Kidney epithelial cell (primary cell): ENCODE results near the gene ST8SIA1. TPM values are rescaled to one million over a fixed set of nuclear protein-coding genes. Genes with fewer than 3 reads are reported as not detected.

Experiments used
- DNase-seq: peaks from one replicate; pipeline ENCODE4 v3.0.0-alpha.2; 2010; ENCODE audit warnings: low read depth
- H3K27me3 ChIP-seq: 2 replicates; pipeline ENCODE4 v1.6.0; 2011; ENCODE audit warnings: low read length; ENCODE audit not compliant: control insufficient read depth, insufficient read depth
- H3K36me3 ChIP-seq: 2 replicates; pipeline ENCODE4 v1.5.1; 2011; ENCODE audit warnings: low read length; ENCODE audit not compliant: control insufficient read depth, insufficient read depth
- H3K4me3 ChIP-seq: 2 replicates; pipeline ENCODE4 v1.5.1; 2011; ENCODE audit warnings: low read depth, mild to moderate bottlenecking, control low read depth, low read length
- CTCF ChIP-seq: IDR thresholded peaks from 2 replicates; pipeline ENCODE4 v1.5.1; 2011; ENCODE audit warnings: mild to moderate bottlenecking, moderate library complexity, low read length, control low read depth, inconsistent platforms; ENCODE audit not compliant: insufficient read depth, poor library complexity, severe bottlenecking
- total RNA-seq: library from RNA; depleted of rRNA; stranded (reverse); fragments of >200 nt; gene quantifications from 2 replicates; pipeline ENCODE4 v1.2.3, GENCODE V29; 2015

Gene ST8SIA1
- total RNA-seq, 1 donor from 2014 or later: 0.21 TPM

GRCh38 chr12:22255097-22255496 lies 79.4 kb downstream of the ST8SIA1 start:
- TF ChIP-seq CTCF: no peak
- DNase-seq: no peak
- no peak overlapping the region for H3K4me3 ChIP-seq
- no peaks in the 10 kb centered on the region for H3K27me3 ChIP-seq
- no peaks in the 10 kb centered on the region for H3K36me3 ChIP-seq

GRCh38 chr12:22254478-22254877 lies 80.0 kb downstream of the ST8SIA1 start:
- Histone ChIP-seq H3K36me3 (no peaks in the 10 kb centered on the region), H3K27me3 (no peaks in the 10 kb centered on the region), H3K4me3 (no peak overlapping the region)
- no peak for TF ChIP-seq CTCF
- DNase-seq: no peak

- H3K4me3 ChIP-seq: no peak overlapping the region
Observed at GRCh38 chr12:22252057-22252456, 82.5 kb downstream of the ST8SIA1 start.

GRCh38 chr12:22250762-22251161 lies 83.7 kb downstream of the ST8SIA1 start:
- no peak for DNase-seq
- Histone ChIP-seq H3K27me3 (no peaks in the 10 kb centered on the region), H3K36me3 (no peaks in the 10 kb centered on the region), H3K4me3 (no peak overlapping the region)
- no peak for TF ChIP-seq CTCF

More at GRCh38 chr12:22252057-22252456, 82.5 kb downstream of the ST8SIA1 start:
- Histone ChIP-seq H3K36me3 (no peaks in the 10 kb centered on the region), H3K27me3 (no peaks in the 10 kb centered on the region)
- DNase-seq: no peak
- TF ChIP-seq CTCF: no peak

- H3K27me3 ChIP-seq: no peaks in the 10 kb centered on the region
Observed at GRCh38 chr12:22248571-22249115, 85.9 kb downstream of the ST8SIA1 start.

More at GRCh38 chr12:22248571-22249115, 85.9 kb downstream of the ST8SIA1 start:
- no peak for TF ChIP-seq CTCF
- Histone ChIP-seq H3K4me3 (no peak overlapping the region), H3K36me3 (no peaks in the 10 kb centered on the region)
- no peak for DNase-seq
